ENCODE data around the gene C6orf132.

GRCh38 chr6:42106112-42107023 lies 36.1 kb downstream of the C6orf132 start:
- TF ChIP-seq POLR2AphosphoS5 (IDR thresholded peaks at IDR 0.05; ENCODE audit: control insufficient read depth, insufficient read depth, low read depth, low read length), result no peak
- TF ChIP-seq CEBPB (tag; IDR thresholded peaks at IDR 0.05), result no peak
- TF ChIP-seq CTCF (IDR thresholded peaks at IDR 0.05 in 2 of 3, conservative IDR thresholded peaks at IDR 0.05 in 1 of 3; ENCODE audit: insufficient read depth in 2 of 3, low read depth in 1 of 3, low read length in 3 of 3), result no peak
- no peak for TF ChIP-seq RCOR1 (IDR thresholded peaks at IDR 0.05; ENCODE audit: borderline replicate concordance in 1 of 2, low read depth in 2 of 2, low read length in 2 of 2)
- TF ChIP-seq ATF6 (CRISPR knock-in tag; IDR thresholded peaks at IDR 0.05), result no peak
- TF ChIP-seq ZC3H4 (CRISPR knock-in tag; IDR thresholded peaks at IDR 0.05; ENCODE audit: borderline replicate concordance), result no peak
- no peak for TF ChIP-seq POLR3G (IDR thresholded peaks at IDR 0.05; ENCODE audit: extremely low read depth, insufficient read length, insufficient replicate concordance)
- TF ChIP-seq ZHX1 (conservative IDR thresholded peaks at IDR 0.05; ENCODE audit: low read length), result no peak
- TF ChIP-seq POLR2A (conservative IDR thresholded peaks at IDR 0.05), result no peak
- no peak for TF ChIP-seq ZNF217 (CRISPR knock-in tag; IDR thresholded peaks at IDR 0.05)
- no peak for TF ChIP-seq SOX6 (IDR thresholded peaks at IDR 0.05)
- TF ChIP-seq THAP7 (CRISPR knock-in tag; IDR thresholded peaks at IDR 0.05), result no peak
- TF ChIP-seq EZH2 (IDR thresholded peaks at IDR 0.05; ENCODE audit: borderline replicate concordance, low read depth, low read length), result no peak
- no peak for TF ChIP-seq ZBTB7A (IDR thresholded peaks at IDR 0.05; ENCODE audit: borderline replicate concordance, control insufficient read depth, low read depth, low read length)

Measured in K562 (cell line).